GM18520 (cell line): ENCODE data around the gene RUSC1.
"Not testable (repeated sequence)": the region's sequence is repeated elsewhere in the genome, so short reads cannot be mapped to it uniquely, and the experiment has no call there.

ENCODE experiments used
- ATAC-seq: cut with Tn5 transposase; IDR thresholded peaks from one replicate; pipeline ENCODE4 v1.9.1; 2021; ENCODE audit not compliant: unreplicated experiment

RUSC1 gene

GRCh38 chr1:155322953-155323728 lies 2.4 kb downstream of the RUSC1 start:
- ATAC-seq: no peak

GRCh38 chr1:155323729-155324036 lies 3.0 kb downstream of the RUSC1 start:
- ATAC-seq: no peak

- ATAC-seq: peak; percentile 52
These were observed 3.5 kb downstream of the RUSC1 start for GRCh38 chr1:155324037-155324716.

- no peak for ATAC-seq
These were observed 4.3 kb downstream of the RUSC1 start for GRCh38 chr1:155324717-155325602.

- ATAC-seq: no peak
These were observed 4.9 kb downstream of the RUSC1 start for GRCh38 chr1:155325603-155325893.

GRCh38 chr1:155326020-155326526 lies 5.4 kb downstream of the RUSC1 start:
- no peak for ATAC-seq

- no peak for ATAC-seq
These were observed 5.9 kb downstream of the RUSC1 start for GRCh38 chr1:155326631-155327037.

- no peak for ATAC-seq
These were observed 7.3 kb downstream of the RUSC1 start for GRCh38 chr1:155327981-155328380.

GRCh38 chr1:155328856-155329255 lies 8.2 kb downstream of the RUSC1 start:
- not testable (repeated sequence) for ATAC-seq

- ATAC-seq: no peak
These were observed 9.4 kb downstream of the RUSC1 start for GRCh38 chr1:155329980-155330598.

- ATAC-seq: no peak
These were observed 14.3 kb downstream of the RUSC1 start for GRCh38 chr1:155334962-155335361.

GRCh38 chr1:155339515-155340097 lies 18.9 kb downstream of the RUSC1 start:
- ATAC-seq: no peak

- ATAC-seq: no peak
These were observed 22.1 kb downstream of the RUSC1 start for GRCh38 chr1:155342842-155343241.

GRCh38 chr1:155352631-155353030 lies 31.9 kb downstream of the RUSC1 start:
- ATAC-seq: no peak

GRCh38 chr1:155360051-155360450 lies 39.4 kb downstream of the RUSC1 start:
- no peak for ATAC-seq

GRCh38 chr1:155379180-155379579 lies 58.5 kb downstream of the RUSC1 start:
- no peak for ATAC-seq

- ATAC-seq: no peak
These were observed 59.0 kb downstream of the RUSC1 start for GRCh38 chr1:155379631-155380090.
